Liver (tissue), 9 donors: ENCODE results near the gene CYP11A1. TPM values are rescaled to one million over a fixed set of nuclear protein-coding genes. Genes with fewer than 3 reads are reported as not detected.

Experiments used
- DNase-seq: peaks from one replicate; pipeline ENCODE4 v3.0.0-alpha.2; 2017; ENCODE audit warnings: low spot score
- H3K27ac ChIP-seq, 2 donors: one replicate each; pipeline ENCODE4 v1.7.0; 2013; ENCODE audit warnings: inconsistent platforms in 2 of 2, low read length in 2 of 2, control low read depth in 1 of 2, low read depth in 1 of 2, mild to moderate bottlenecking in 1 of 2
- H3K27me3 ChIP-seq, 4 donors: one replicate each; pipeline versions ENCODE4 v1.6.1 to v1.7.0; 2013; ENCODE audit warnings: low read length in 3 of 4, inconsistent platforms in 1 of 4, mild to moderate bottlenecking in 1 of 4, moderate library complexity in 1 of 4; ENCODE audit not compliant: control insufficient read depth in 4 of 4, insufficient read depth in 4 of 4
- H3K36me3 ChIP-seq, 4 donors: one replicate each; pipeline versions ENCODE4 v1.6.1 to v1.7.0; 2013; ENCODE audit warnings: low read length in 3 of 4, mild to moderate bottlenecking in 3 of 4, low read depth in 1 of 4, moderate library complexity in 1 of 4; ENCODE audit not compliant: control insufficient read depth in 4 of 4, insufficient read depth in 3 of 4
- H3K4me1 ChIP-seq, 4 donors: one replicate each; pipeline versions ENCODE4 v1.6.1 to v1.7.0; 2013; ENCODE audit warnings: low read length in 3 of 4, mild to moderate bottlenecking in 3 of 4, moderate library complexity in 1 of 4; ENCODE audit not compliant: control insufficient read depth in 4 of 4, insufficient read depth in 4 of 4
- H3K4me3 ChIP-seq, 3 donors: one replicate each; pipeline versions ENCODE4 v1.6.1 to v1.7.0; 2013; ENCODE audit warnings: low read length in 3 of 3, control low read depth in 1 of 3, low read depth in 1 of 3, mild to moderate bottlenecking in 1 of 3
- H3K9ac ChIP-seq, 2 donors: one replicate each; pipeline ENCODE4 v1.7.0; 2013; ENCODE audit warnings: low read length in 2 of 2, mild to moderate bottlenecking in 2 of 2, moderate library complexity in 2 of 2, control low read depth in 1 of 2, low read depth in 1 of 2
- H3K9me3 ChIP-seq, 4 donors: one replicate each; pipeline versions ENCODE4 v1.6.1 to v1.7.0; 2013; ENCODE audit warnings: low read length in 3 of 4; ENCODE audit not compliant: control insufficient read depth in 4 of 4
- ATF3 ChIP-seq: IDR thresholded peaks from 2 replicates; pipeline ENCODE4 v1.6.1; 2016; ENCODE audit warnings: antibody characterized with exemption
- CTCF ChIP-seq: fragments of 150-350 bp; IDR thresholded peaks from 2 replicates; pipeline ENCODE4 v1.5.1; 2017; ENCODE audit warnings: improper control_type of control experiment, low read depth, low read length; ENCODE audit not compliant: missing input control
- FOXA1 ChIP-seq: IDR thresholded peaks from 2 replicates; pipeline ENCODE4 v1.6.1; 2016; ENCODE audit warnings: antibody characterized with exemption
- FOXA2 ChIP-seq: IDR thresholded peaks from 2 replicates; pipeline ENCODE4 v1.6.1; 2016; ENCODE audit warnings: antibody characterized with exemption
- GABPA ChIP-seq, 2 donors: IDR thresholded peaks in 1 of 2; conservative IDR thresholded peaks in 1 of 2; 2 replicates each; pipeline ENCODE4 v1.6.1; 2016; ENCODE audit warnings: antibody characterized with exemption in 2 of 2, mild to moderate bottlenecking in 1 of 2, moderate library complexity in 1 of 2
- JUND ChIP-seq, 2 donors: IDR thresholded peaks; 2 replicates each; pipeline ENCODE4 v1.6.1; 2016; ENCODE audit warnings: antibody characterized with exemption in 2 of 2
- MAX ChIP-seq: IDR thresholded peaks from 2 replicates; pipeline ENCODE4 v1.6.1; 2016; ENCODE audit warnings: antibody characterized with exemption
- REST ChIP-seq: IDR thresholded peaks from 2 replicates; pipeline ENCODE4 v1.6.1; 2016; ENCODE audit warnings: antibody characterized with exemption, mild to moderate bottlenecking
- RXRA ChIP-seq, 2 donors: IDR thresholded peaks; 2 replicates each; pipeline ENCODE4 v1.6.1; 2017 to 2018; ENCODE audit warnings: antibody characterized with exemption in 2 of 2, mild to moderate bottlenecking in 1 of 2
- SP1 ChIP-seq: IDR thresholded peaks from 2 replicates; pipeline ENCODE4 v1.6.1; 2018; ENCODE audit warnings: antibody characterized with exemption, mild to moderate bottlenecking
- YY1 ChIP-seq: IDR thresholded peaks from 2 replicates; pipeline ENCODE4 v1.6.1; 2016; ENCODE audit warnings: antibody characterized with exemption, mild to moderate bottlenecking
- WGBS: extraction: QIAGEN DNeasy Blood & Tissue Kit; methylation state at CpG from one replicate; pipeline ENCODE4 v1.1.7; 2013; 5-methylcytosine and 5-hydroxymethylcytosine counted together
- polyA plus RNA-seq, 2 donors: library from polyadenylated mRNA; stranded (reverse) in 1 of 2; unstranded in 1 of 2; fragments of 200-250 nt in 1 of 2; fragments of >200 nt in 1 of 2; fragmentation: Nextera tagmentation in 1 of 2; extraction: Ambion mirVana in 1 of 2; gene quantifications; one replicate each; pipeline versions ENCODE4 v1.2.1 to v1.2.3, GENCODE V29; 2013 to 2015
- total RNA-seq, 2 donors: library from RNA; depleted of rRNA; stranded (reverse); fragments of >200 nt; gene quantifications; one replicate each; pipeline ENCODE4 v1.2.3, GENCODE V29; 2014
- donor health status: healthy.
- donor health status: healthy.
- donor health status: healthy.
- donor health status: healthy.
- donor health status: healthy.

Gene CYP11A1
- total and polyA plus RNA-seq, 4 donors, result 0.47 to 2.3 (median 1.9) TPM

GRCh38 chr15:74350295-74351275, 16.9 kb downstream of the CYP11A1 start:
- Histone ChIP-seq H3K36me3 (no peaks in the 10 kb centered on the region), H3K4me3 (no peak overlapping the region), H3K9ac (no peak overlapping the region), H3K4me1 (no peaks in the 10 kb centered on the region), H3K27me3 (no peaks in the 10 kb centered on the region), H3K27ac (no peak overlapping the region), H3K9me3 (no peaks in the 10 kb centered on the region)
- 78% methylated on average over 14 of the region's 14 CpGs for WGBS
- TF ChIP-seq REST (no peak), FOXA2 (no peak), MAX (no peak), GABPA (IDR thresholded peaks at IDR 0.05 in 1 of 2, conservative IDR thresholded peaks at IDR 0.05 in 1 of 2) (no peak), YY1 (no peak), RXRA (IDR thresholded peaks at IDR 0.05) (no peak), ATF3 (no peak), CTCF (no peak), SP1 (no peak), JUND (IDR thresholded peaks at IDR 0.05) (no peak)
- DNase-seq, result no peak

GRCh38 chr15:74349241-74349778, 18.1 kb downstream of the CYP11A1 start:
- Histone ChIP-seq H3K27me3 (no peaks in the 10 kb centered on the region), H3K27ac (no peak overlapping the region), H3K9me3 (no peaks in the 10 kb centered on the region), H3K4me3 (no peak overlapping the region), H3K4me1 (no peaks in the 10 kb centered on the region), H3K9ac (no peak overlapping the region), H3K36me3 (no peaks in the 10 kb centered on the region)
- WGBS, result 96% methylated on average over 3 of the region's 3 CpGs
- no peak for TF ChIP-seq ATF3
- TF ChIP-seq JUND (IDR thresholded peaks at IDR 0.05), result no peak
- no peak for TF ChIP-seq FOXA1
- no peak for TF ChIP-seq YY1
- TF ChIP-seq SP1, result no peak
- no peak for DNase-seq
